ENCODE data around the gene CDH22.

Gene CDH22

DNA sequence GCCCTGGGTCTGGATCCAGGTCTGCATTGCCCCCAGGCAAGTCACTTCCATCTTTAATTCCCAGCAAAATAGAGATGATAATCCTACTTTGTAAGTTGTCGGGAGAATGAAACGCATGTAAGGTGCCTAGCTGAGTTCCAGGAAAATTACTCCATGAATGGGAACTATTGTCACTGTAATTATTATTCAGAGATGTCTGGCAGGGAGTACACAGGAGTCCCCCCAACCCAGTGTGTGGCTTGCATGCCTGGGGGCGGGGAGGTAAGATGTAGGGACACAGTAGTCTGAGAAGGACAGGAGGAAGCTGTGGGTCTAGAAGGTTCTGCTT, 104.8 kb downstream of the CDH22 start:
- Mint-ChIP-seq H3K9me3 (no peaks in the 10 kb centered on the region), H3K27ac (no peak overlapping the region), H3K4me3 (no peak overlapping the region), H3K4me1 (peaks cover 28 to 37% of the 10 kb centered on the region in 2 donors), H3K27me3 (peaks cover 58 to 75% of the 10 kb centered on the region in 2 donors), H3K36me3 (no peaks in the 10 kb centered on the region)
- no peak for ATAC-seq (replicated peaks)
- no peak for DNase-seq

DNA sequence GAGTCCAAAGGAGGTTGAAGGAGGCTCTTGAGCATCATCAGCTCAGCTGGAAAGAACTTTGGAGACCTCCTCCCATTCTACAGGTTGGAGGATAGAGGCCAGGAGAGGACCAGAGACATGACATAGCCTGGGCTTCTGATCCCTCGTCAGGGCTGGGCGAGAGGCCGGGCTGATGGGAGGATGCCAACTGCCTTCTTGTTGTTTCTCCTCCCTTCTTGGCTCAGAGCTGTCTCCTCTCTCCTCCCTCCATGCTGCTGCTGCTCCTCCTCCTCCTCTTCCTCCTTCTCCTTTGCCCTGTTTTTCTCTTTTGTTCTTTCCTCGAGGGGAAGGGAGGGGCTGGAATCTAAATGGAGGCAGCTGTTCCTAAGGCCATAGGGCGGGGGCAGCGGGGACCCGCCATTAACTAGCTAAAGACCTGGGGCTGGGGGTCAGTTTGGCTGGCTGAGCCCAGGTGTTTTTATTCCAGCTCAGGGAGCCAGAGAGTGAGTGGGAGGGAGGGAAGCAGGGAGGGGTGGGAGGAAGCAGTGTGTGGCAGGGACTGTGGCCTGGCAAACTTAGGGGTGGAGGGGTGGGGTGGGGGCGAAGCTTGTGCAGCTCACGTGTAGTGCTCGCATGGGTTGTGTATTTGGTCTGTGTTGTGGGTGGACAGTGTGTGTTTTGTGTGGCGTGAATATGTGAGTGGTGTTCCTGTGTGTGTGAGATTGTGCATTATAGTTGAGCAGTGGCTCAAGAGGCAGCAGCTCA, 105.4 kb downstream of the CDH22 start:
- DNase-seq: no peak
- H3K36me3 Mint-ChIP-seq: no peaks in the 10 kb centered on the region
- H3K27ac Mint-ChIP-seq: no peak overlapping the region
- H3K4me3 Mint-ChIP-seq: no peak overlapping the region
- no peaks in the 10 kb centered on the region for H3K9me3 Mint-ChIP-seq
- peaks cover 58 to 76% of the 10 kb centered on the region in 2 donors for H3K27me3 Mint-ChIP-seq
- no peak for ATAC-seq (replicated peaks)
- peaks cover 28 to 37% of the 10 kb centered on the region in 2 donors for H3K4me1 Mint-ChIP-seq

- no peak for ATAC-seq (replicated peaks)
- no peaks in the 10 kb centered on the region for H3K36me3 Mint-ChIP-seq
- no peak for DNase-seq
- H3K4me1 Mint-ChIP-seq: peaks cover 14 to 25% of the 10 kb centered on the region in 2 donors
- no peak overlapping the region for H3K4me3 Mint-ChIP-seq
- peaks cover 46 to 68% of the 10 kb centered on the region in 2 donors for H3K27me3 Mint-ChIP-seq
- H3K9me3 Mint-ChIP-seq: no peaks in the 10 kb centered on the region
- no peak overlapping the region for H3K27ac Mint-ChIP-seq
Observed at GRCh38 chr20:46200582-46201570, 107.4 kb downstream of the CDH22 start.

DNA sequence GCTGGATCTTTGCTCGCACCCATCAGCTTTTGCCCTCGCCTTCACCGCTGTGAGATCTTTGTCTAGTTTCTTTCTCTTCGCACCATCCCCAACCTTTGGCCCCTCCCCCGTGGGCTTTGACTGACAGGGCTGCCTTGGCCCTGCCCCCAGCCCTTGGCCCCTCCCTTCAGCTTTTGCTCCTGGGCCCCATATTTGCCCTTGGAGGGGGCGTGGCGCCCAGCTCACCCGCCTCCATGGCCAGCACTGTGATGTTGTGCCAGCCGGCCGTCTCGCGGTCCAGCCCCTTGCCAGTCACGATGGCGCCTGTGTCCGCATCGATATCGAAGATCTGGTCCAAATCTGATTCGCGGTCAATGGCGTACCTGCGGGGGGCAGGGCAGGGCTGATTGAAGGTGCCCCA, 109.1 kb downstream of the CDH22 start:
- peaks cover 45 to 64% of the 10 kb centered on the region in 2 donors for H3K27me3 Mint-ChIP-seq
- no peak for DNase-seq
- H3K4me1 Mint-ChIP-seq: peaks cover 0 to 11% of the 10 kb centered on the region in 2 donors
- peak; percentile 38 to 43 for ATAC-seq (replicated peaks)
- H3K4me3 Mint-ChIP-seq: no peak overlapping the region
- H3K27ac Mint-ChIP-seq: no peak overlapping the region
- no peaks in the 10 kb centered on the region for H3K9me3 Mint-ChIP-seq
- H3K36me3 Mint-ChIP-seq: no peaks in the 10 kb centered on the region

DNA sequence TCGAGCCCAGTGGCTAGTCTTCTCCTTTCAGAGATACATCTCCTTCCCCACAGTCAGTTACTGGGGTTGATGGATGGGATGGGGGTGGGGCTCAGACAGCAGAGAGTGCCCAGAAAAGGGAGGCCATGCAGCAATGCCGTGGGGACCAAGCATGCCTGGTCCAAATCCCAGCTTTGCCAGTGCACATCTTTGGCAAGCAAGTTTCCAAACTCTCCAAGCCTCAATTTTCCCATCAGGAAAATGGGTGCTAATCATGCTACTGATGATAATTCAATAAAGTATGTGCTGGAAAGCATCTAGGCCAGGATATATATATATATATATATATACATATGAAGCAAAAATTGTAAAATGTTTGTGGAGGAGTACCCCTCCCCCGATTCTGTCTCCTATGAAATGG, 111.3 kb downstream of the CDH22 start:
- Mint-ChIP-seq H3K27ac (no peak overlapping the region), H3K9me3 (no peaks in the 10 kb centered on the region), H3K4me1 (peaks cover 0 to 6% of the 10 kb centered on the region in 2 donors), H3K36me3 (no peaks in the 10 kb centered on the region), H3K27me3 (peaks cover 42 to 61% of the 10 kb centered on the region in 2 donors), H3K4me3 (no peak overlapping the region)
- DNase-seq (no peak), ATAC-seq (replicated peaks) (no peak)

DNA sequence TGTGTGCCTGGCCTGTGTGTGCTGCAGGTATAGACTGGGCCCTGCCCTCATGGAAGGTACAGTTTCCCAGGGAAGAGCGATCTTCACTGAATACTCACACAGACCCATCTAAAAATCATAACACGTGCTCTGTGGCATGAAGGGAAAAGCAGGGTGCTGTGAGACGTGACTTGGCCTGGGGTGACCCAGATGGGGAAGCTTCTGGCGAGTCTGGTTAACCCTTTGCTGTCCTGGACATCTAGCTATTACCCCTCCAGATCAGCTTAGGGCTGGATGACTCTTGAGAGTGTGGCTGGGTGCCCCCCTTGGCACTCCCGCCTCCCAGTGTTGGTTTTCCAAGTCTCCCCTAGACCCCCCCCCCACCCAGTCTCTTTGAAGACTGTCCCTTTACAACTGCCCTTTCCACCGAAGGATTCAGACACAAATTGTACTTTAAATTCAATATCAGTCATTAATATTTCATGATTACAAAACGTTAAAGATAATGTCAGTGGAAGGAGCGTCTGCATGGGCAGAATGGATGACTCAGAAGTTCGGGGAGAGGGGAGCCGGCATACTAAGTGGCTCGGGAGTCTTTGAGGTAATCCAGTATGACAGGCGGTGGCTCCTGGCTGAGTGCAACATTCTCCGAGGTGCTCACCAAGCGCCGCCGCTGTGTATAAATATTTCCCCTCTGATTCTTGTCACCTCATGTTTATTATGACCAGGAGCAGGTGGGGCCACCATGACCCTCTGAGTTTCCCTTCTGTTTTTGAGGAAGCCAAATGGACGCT, 112.8 kb downstream of the CDH22 start:
- H3K36me3 Mint-ChIP-seq: no peaks in the 10 kb centered on the region
- H3K4me1 Mint-ChIP-seq: peaks cover 0 to 14% of the 10 kb centered on the region in 2 donors
- no peak overlapping the region for H3K27ac Mint-ChIP-seq
- H3K27me3 Mint-ChIP-seq: peaks cover 39 to 60% of the 10 kb centered on the region in 2 donors
- H3K4me3 Mint-ChIP-seq: no peak overlapping the region
- ATAC-seq (replicated peaks) (no peak), DNase-seq (no peak)
- peaks cover 3 to 4% of the 10 kb centered on the region in 2 donors for H3K9me3 Mint-ChIP-seq

GRCh38 chr20:46194409-46194808, 113.9 kb downstream of the CDH22 start:
- Mint-ChIP-seq H3K36me3 (no peaks in the 10 kb centered on the region), H3K9me3 (peaks cover 3 to 4% of the 10 kb centered on the region in 2 donors), H3K4me1 (peaks cover 0 to 13% of the 10 kb centered on the region in 2 donors), H3K27me3 (peaks cover 32 to 49% of the 10 kb centered on the region in 2 donors), H3K27ac (no peak overlapping the region), H3K4me3 (no peak overlapping the region)
- ATAC-seq (replicated peaks) (no peak), DNase-seq (no peak)

DNA sequence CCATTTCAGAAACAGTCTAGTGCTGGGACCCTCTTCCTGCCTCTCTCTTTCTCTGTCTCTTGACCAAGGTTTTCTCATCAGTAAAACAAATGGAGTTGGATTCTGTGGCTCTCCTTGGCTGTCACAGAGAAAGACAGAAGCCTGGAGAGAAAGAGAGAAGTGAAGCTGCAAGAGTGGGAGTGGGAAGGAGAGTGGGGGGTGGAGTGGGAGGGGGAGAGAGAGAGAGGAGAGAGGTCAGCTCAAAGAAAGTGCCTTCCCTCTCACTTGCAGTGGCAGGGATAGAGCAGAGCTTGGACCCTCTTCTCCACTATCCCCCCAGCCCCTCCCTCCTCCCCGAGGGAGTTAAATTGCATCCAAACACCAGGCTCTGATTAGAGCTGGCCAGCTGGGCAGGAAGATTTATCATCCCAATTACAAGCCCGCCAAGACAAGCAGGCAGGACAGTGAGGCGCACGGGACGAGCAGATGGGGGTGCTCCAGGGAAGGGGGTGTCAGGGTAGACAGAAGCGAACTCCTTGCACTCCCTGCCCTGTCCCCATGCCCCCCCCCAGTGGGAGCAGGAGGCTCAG, 115.8 kb downstream of the CDH22 start:
- peaks cover 26 to 39% of the 10 kb centered on the region in 2 donors for H3K27me3 Mint-ChIP-seq
- no peak for ATAC-seq (replicated peaks)
- H3K36me3 Mint-ChIP-seq: no peaks in the 10 kb centered on the region
- peaks cover 3 to 4% of the 10 kb centered on the region in 2 donors for H3K9me3 Mint-ChIP-seq
- DNase-seq: no peak
- H3K4me1 Mint-ChIP-seq: peaks cover 0 to 7% of the 10 kb centered on the region in 2 donors
- H3K4me3 Mint-ChIP-seq: no peak overlapping the region
- no peak overlapping the region for H3K27ac Mint-ChIP-seq

- Mint-ChIP-seq H3K27ac (no peak overlapping the region), H3K27me3 (peaks cover 30 to 43% of the 10 kb centered on the region in 2 donors), H3K4me3 (no peak overlapping the region), H3K4me1 (peaks cover 0 to 7% of the 10 kb centered on the region in 2 donors), H3K36me3 (no peaks in the 10 kb centered on the region), H3K9me3 (peaks cover 4 to 6% of the 10 kb centered on the region in 2 donors)
- ATAC-seq (replicated peaks) (no peak), DNase-seq (no peak)
Observed at GRCh38 chr20:46191611-46192010, 116.7 kb downstream of the CDH22 start.

DNA sequence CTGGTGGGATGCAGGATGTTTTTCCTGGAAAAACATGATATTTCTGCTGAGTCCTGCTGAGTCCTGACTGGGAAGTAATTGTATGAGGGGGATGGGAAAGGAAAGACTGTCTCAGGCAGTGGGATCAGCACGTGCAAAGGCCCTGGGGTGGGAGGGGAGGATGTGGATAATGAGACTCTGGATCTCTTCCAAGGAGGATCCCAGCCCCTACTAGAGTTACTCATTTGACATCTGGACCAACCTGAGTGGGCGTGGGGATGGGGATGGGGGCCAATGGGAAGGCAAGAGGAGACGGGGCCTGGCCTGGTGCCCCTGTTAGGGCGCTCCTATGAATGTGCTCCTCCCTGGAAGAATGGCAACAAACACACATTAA, 117.1 kb downstream of the CDH22 start:
- Mint-ChIP-seq H3K27ac (no peak overlapping the region), H3K9me3 (peaks cover 4 to 6% of the 10 kb centered on the region in 2 donors), H3K36me3 (no peaks in the 10 kb centered on the region), H3K4me1 (peaks cover 0 to 7% of the 10 kb centered on the region in 2 donors), H3K4me3 (no peak overlapping the region), H3K27me3 (peaks cover 34 to 48% of the 10 kb centered on the region in 2 donors)
- no peak for DNase-seq
- ATAC-seq (replicated peaks): no peak

GRCh38 chr20:46190478-46191167, 117.7 kb downstream of the CDH22 start:
- DNase-seq (no peak), ATAC-seq (replicated peaks) (peak; percentile 56 to 61)
- Mint-ChIP-seq H3K27ac (no peak overlapping the region), H3K9me3 (peaks cover 4 to 6% of the 10 kb centered on the region in 2 donors), H3K4me1 (peaks cover 0 to 7% of the 10 kb centered on the region in 2 donors), H3K27me3 (peaks cover 35 to 50% of the 10 kb centered on the region in 2 donors), H3K4me3 (no peak overlapping the region), H3K36me3 (no peaks in the 10 kb centered on the region)

GRCh38 chr20:46188866-46189541, 119.3 kb downstream of the CDH22 start:
- DNase-seq (no peak), ATAC-seq (replicated peaks) (no peak)
- Mint-ChIP-seq H3K27me3 (peaks cover 31 to 51% of the 10 kb centered on the region in 2 donors), H3K4me1 (peaks cover 0 to 7% of the 10 kb centered on the region in 2 donors), H3K4me3 (no peak overlapping the region), H3K27ac (no peak overlapping the region), H3K9me3 (peaks cover 4 to 6% of the 10 kb centered on the region in 2 donors), H3K36me3 (no peaks in the 10 kb centered on the region)

DNA sequence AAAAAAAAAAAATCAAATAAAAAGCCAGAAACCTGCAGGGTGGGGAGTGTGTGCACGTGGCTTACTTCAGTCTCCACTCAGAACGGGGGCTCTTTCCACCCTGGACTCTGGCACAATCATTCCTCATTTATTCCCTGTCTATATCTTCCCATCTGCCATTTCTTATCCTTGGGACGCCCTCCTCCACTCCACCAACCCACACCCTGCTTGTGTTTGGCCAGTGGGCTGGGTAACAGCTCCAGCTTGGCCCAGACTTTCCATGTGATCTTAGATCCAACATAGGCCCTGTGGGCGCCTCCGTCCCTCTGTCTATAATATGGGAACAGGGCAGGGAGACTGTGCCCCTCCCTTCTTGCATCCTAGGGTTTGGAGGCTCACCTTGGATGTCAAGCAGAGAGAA, 122.1 kb downstream of the CDH22 start:
- Mint-ChIP-seq H3K27ac (no peak overlapping the region), H3K36me3 (no peaks in the 10 kb centered on the region), H3K9me3 (peaks cover 4 to 6% of the 10 kb centered on the region in 2 donors), H3K4me3 (no peak overlapping the region), H3K4me1 (peaks cover 0 to 7% of the 10 kb centered on the region in 2 donors), H3K27me3 (peaks cover 27 to 59% of the 10 kb centered on the region in 2 donors)
- DNase-seq (no peak), ATAC-seq (replicated peaks) (no peak)
